Measurements from ENCODE around the gene IMMP2L.

DNA sequence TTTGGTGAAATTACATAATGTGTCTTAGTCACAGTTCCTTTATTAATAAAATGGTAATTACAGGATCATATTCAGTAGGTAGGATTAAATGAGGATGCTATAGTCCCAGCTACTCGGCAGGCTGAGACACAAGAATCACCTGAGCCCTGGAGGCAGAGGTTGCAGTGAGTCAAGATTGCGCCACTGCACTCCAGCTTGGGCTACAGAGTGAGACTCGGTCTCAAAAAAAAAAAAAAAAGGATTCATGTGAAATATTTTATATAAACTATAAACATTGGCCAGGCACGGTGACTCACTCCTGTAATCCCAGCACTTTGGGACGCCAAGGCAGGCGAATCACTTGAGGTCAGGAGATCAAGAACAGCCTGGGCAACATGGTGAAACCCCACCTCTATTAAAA, 197.9 kb downstream of the IMMP2L start:
- TF ChIP-seq, protein P1, sequence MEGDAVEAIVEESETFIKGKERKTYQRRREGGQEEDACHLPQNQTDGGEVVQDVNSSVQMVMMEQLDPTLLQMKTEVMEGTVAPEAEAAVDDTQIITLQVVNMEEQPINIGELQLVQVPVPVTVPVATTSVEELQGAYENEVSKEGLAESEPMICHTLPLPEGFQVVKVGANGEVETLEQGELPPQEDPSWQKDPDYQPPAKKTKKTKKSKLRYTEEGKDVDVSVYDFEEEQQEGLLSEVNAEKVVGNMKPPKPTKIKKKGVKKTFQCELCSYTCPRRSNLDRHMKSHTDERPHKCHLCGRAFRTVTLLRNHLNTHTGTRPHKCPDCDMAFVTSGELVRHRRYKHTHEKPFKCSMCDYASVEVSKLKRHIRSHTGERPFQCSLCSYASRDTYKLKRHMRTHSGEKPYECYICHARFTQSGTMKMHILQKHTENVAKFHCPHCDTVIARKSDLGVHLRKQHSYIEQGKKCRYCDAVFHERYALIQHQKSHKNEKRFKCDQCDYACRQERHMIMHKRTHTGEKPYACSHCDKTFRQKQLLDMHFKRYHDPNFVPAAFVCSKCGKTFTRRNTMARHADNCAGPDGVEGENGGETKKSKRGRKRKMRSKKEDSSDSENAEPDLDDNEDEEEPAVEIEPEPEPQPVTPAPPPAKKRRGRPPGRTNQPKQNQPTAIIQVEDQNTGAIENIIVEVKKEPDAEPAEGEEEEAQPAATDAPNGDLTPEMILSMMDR (IDR thresholded peaks at IDR 0.05; ENCODE audit: borderline replicate concordance, extremely low read depth, low read length, poor library complexity, severe bottlenecking), result no peak
- no peak for TF ChIP-seq EZH2 (IDR thresholded peaks at IDR 0.05; ENCODE audit: borderline replicate concordance, low read depth, low read length, severe bottlenecking)
